ENCODE results near the gene CALCOCO2.

GRCh38 chr17:48892940-48893645, 62.3 kb downstream of the CALCOCO2 start:
- TF ChIP-seq POLR2AphosphoS5 (IDR thresholded peaks at IDR 0.05) (no peak), CTCF (IDR thresholded peaks at IDR 0.05) (no peak), POLR2A (IDR thresholded peaks at IDR 0.05) (no peak)

Data from sigmoid colon (tissue), 4 donors.